ENCODE data around the gene ARID5B.

Gene ARID5B

DNA sequence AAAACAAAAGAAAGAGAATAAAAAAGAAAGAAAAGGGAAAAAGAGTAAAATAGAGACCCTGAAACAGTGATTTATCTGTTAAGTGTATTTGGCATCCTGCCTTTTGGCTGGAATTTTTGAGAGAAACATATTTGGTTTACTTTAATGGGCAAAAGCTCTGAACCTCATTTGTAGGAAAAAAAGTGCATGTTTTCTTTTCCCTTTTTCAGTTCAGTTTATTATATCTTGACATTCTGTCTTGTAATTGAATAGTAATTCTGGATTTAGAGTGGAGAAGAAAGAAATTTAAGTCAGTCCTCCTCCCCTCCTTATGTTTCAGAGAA, 69.5 kb downstream of the ARID5B start:
- Histone ChIP-seq H3K36me3 (ENCODE audit: control insufficient read depth in 2 of 2, insufficient read depth in 1 of 2, low read length in 2 of 2) (no peaks in the 10 kb centered on the region), H3K9me3 (ENCODE audit: control insufficient read depth, insufficient read depth, low read depth, low read length) (no peaks in the 10 kb centered on the region), H3K4me3 (ENCODE audit: low read depth, low read length) (no peak overlapping the region), H3K4me1 (ENCODE audit: control insufficient read depth, insufficient read depth, low read length) (peaks cover 21% of the 10 kb centered on the region), H3K27ac (ENCODE audit: extremely low read depth, low read depth, low read length) (no peak overlapping the region)
- TF ChIP-seq FEZF1 (tag by site-specific recombination; IDR thresholded peaks at IDR 0.05), result peak; percentile 31; the same call in 1 of the 2 replicates
- TF ChIP-seq, protein P1, sequence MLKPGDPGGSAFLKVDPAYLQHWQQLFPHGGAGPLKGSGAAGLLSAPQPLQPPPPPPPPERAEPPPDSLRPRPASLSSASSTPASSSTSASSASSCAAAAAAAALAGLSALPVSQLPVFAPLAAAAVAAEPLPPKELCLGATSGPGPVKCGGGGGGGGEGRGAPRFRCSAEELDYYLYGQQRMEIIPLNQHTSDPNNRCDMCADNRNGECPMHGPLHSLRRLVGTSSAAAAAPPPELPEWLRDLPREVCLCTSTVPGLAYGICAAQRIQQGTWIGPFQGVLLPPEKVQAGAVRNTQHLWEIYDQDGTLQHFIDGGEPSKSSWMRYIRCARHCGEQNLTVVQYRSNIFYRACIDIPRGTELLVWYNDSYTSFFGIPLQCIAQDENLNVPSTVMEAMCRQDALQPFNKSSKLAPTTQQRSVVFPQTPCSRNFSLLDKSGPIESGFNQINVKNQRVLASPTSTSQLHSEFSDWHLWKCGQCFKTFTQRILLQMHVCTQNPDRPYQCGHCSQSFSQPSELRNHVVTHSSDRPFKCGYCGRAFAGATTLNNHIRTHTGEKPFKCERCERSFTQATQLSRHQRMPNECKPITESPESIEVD (tag by site-specific recombination; IDR thresholded peaks at IDR 0.05), result peak; percentile 83
- TF ChIP-seq ZNF776 (tag by site-specific recombination; IDR thresholded peaks at IDR 0.05; ENCODE audit: borderline replicate concordance), result no peak
- ChIA-PET POLR2A (no interaction called here), CTCF (interaction anchor here (0.6 kb wide), 2 partner anchors 29 to 46 kb away, joined by 3 to 4 read pairs; no protein-coding TSS in a partner anchor)

DNA sequence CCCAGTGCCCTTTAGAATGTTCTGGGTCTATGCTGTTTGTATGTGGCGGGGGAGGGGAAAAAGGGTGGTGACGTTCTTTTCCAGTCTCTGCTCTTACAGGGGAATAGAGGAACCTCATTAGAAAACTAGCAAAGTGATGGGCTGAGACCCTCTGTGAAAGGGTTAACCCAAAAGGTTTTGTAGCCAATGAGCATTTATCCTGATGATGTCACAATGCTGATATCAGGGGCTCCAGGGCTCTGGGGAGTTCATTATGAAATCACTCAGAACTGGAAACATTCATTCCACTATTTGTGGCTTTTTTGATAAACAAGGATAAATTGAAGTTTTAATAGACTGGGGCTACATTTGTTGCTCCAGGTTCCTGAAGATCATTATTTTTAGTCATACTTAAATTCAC, 71.7 kb downstream of the ARID5B start:
- no peak overlapping the region for H3K27ac ChIP-seq (ENCODE audit: extremely low read depth, low read depth, low read length)
- POLR2A ChIA-PET, result no interaction called here
- TF ChIP-seq ZEB2 (tag by site-specific recombination; IDR thresholded peaks at IDR 0.05) (peak; percentile 64), KLF10 (tag by site-specific recombination; IDR thresholded peaks at IDR 0.05) (no peak), AEBP2 (tag by site-specific recombination; IDR thresholded peaks at IDR 0.05; ENCODE audit: borderline replicate concordance) (no peak), ZNF692 (tag by site-specific recombination; IDR thresholded peaks at IDR 0.05) (0 out of 2 replicates have a peak, but pooled peaks have one; percentile 53), REPIN1 (tag by site-specific recombination; IDR thresholded peaks at IDR 0.05; ENCODE audit: low read depth) (no peak), ZNF544 (tag by site-specific recombination; IDR thresholded peaks at IDR 0.05) (no peak), EGR2 (tag by site-specific recombination; IDR thresholded peaks at IDR 0.05; ENCODE audit: low read depth) (no peak), ATF2 (tag by site-specific recombination; IDR thresholded peaks at IDR 0.05; ENCODE audit: low read depth) (peak; percentile 83), ZBTB21 (tag by site-specific recombination; IDR thresholded peaks at IDR 0.05) (peak; percentile 75), ZNF629 (tag by site-specific recombination; IDR thresholded peaks at IDR 0.05) (peak; percentile 81), ZNF626 (tag by site-specific recombination; IDR thresholded peaks at IDR 0.05) (no peak), ZNF157 (tag by site-specific recombination; IDR thresholded peaks at IDR 0.05) (no peak), ZNF18 (tag by site-specific recombination; IDR thresholded peaks at IDR 0.05) (no peak), ZNF660 (tag by site-specific recombination; IDR thresholded peaks at IDR 0.05) (peak; percentile 35; the same call in 1 of the 2 replicates), ZNF610 (tag by site-specific recombination; IDR thresholded peaks at IDR 0.05; ENCODE audit: borderline replicate concordance) (no peak), ZNF768 (tag by site-specific recombination; IDR thresholded peaks at IDR 0.05) (no peak), ZNF292 (tag by site-specific recombination; IDR thresholded peaks at IDR 0.05; ENCODE audit: borderline replicate concordance, low read depth) (no peak), HOXC10 (CRISPR knock-in tag; IDR thresholded peaks at IDR 0.05) (no peak), YY1 (tag by site-specific recombination; IDR thresholded peaks at IDR 0.05) (no peak), ZNF175 (tag by site-specific recombination; IDR thresholded peaks at IDR 0.05) (no peak)
- TF ChIP-seq, protein P2, sequence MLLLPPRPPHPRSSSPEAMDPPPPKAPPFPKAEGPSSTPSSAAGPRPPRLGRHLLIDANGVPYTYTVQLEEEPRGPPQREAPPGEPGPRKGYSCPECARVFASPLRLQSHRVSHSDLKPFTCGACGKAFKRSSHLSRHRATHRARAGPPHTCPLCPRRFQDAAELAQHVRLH (tag by site-specific recombination; IDR thresholded peaks at IDR 0.05), result no peak

More for the DNA sequence above, 71.7 kb downstream of the ARID5B start:
- Histone ChIP-seq H3K36me3 (ENCODE audit: control insufficient read depth in 2 of 2, insufficient read depth in 1 of 2, low read length in 2 of 2) (no peaks in the 10 kb centered on the region), H3K9me3 (ENCODE audit: control insufficient read depth, insufficient read depth, low read depth, low read length) (no peaks in the 10 kb centered on the region), H3K4me3 (ENCODE audit: low read depth, low read length) (no peak overlapping the region), H3K4me1 (ENCODE audit: control insufficient read depth, insufficient read depth, low read length) (peaks cover 21% of the 10 kb centered on the region)
- CTCF ChIA-PET, result interaction anchor here (1.8 kb wide), 1 partner anchor 14 kb away, joined by 3 read pairs; no protein-coding TSS in a partner anchor

All from HEK293 (cell line).